HG03159 (cell line): ENCODE measurements around the gene ZC3HAV1L.
"Not testable (repeated sequence)": the region's sequence is repeated elsewhere in the genome, so short reads cannot be mapped to it uniquely, and the experiment has no call there.

ENCODE experiments used
- ATAC-seq: cut with Tn5 transposase; IDR thresholded peaks from one replicate; pipeline ENCODE4 v1.9.1; 2021; ENCODE audit warnings: mild to moderate bottlenecking, moderate library complexity; ENCODE audit not compliant: unreplicated experiment

The ZC3HAV1L gene

GRCh38 chr7:139054656-139055055 lies 18.8 kb upstream of the ZC3HAV1L start:
- not testable (repeated sequence) for ATAC-seq

- no peak for ATAC-seq
Observed at GRCh38 chr7:139054101-139054500, 18.3 kb upstream of the ZC3HAV1L start.

GRCh38 chr7:139051655-139052054 lies 15.8 kb upstream of the ZC3HAV1L start:
- ATAC-seq, result no peak

GRCh38 chr7:139049936-139050335 lies 14.1 kb upstream of the ZC3HAV1L start:
- no peak for ATAC-seq

- no peak for ATAC-seq
Observed at GRCh38 chr7:139049111-139049510, 13.3 kb upstream of the ZC3HAV1L start.

GRCh38 chr7:139047970-139048369 lies 12.1 kb upstream of the ZC3HAV1L start:
- no peak for ATAC-seq

- ATAC-seq, result no peak
Observed at GRCh38 chr7:139046143-139046542, 10.3 kb upstream of the ZC3HAV1L start.

- ATAC-seq, result no peak
Observed at GRCh38 chr7:139044813-139045794, 9.3 kb upstream of the ZC3HAV1L start.

- ATAC-seq, result no peak
Observed at GRCh38 chr7:139043823-139044812, 8.3 kb upstream of the ZC3HAV1L start.

- no peak for ATAC-seq
Observed at GRCh38 chr7:139041378-139042085, 5.7 kb upstream of the ZC3HAV1L start.

GRCh38 chr7:139038691-139039090 lies 2.8 kb upstream of the ZC3HAV1L start:
- no peak for ATAC-seq

- ATAC-seq, result no peak
Observed at GRCh38 chr7:139036901-139037300, 1.1 kb upstream of the ZC3HAV1L start.

- peak; percentile 49 for ATAC-seq
Observed at GRCh38 chr7:139034855-139035585, 822 bp downstream of the ZC3HAV1L start.

- ATAC-seq, result no peak
Observed at GRCh38 chr7:139034336-139034735, 1.5 kb downstream of the ZC3HAV1L start.

GRCh38 chr7:139033346-139034114 lies 2.3 kb downstream of the ZC3HAV1L start:
- no peak for ATAC-seq

- no peak for ATAC-seq
Observed at GRCh38 chr7:139032473-139032872, 3.4 kb downstream of the ZC3HAV1L start.

GRCh38 chr7:139029353-139029752 lies 6.5 kb downstream of the ZC3HAV1L start:
- ATAC-seq, result no peak

GRCh38 chr7:139026551-139026950 lies 9.3 kb downstream of the ZC3HAV1L start:
- ATAC-seq, result no peak

GRCh38 chr7:139025861-139026260 lies 10.0 kb downstream of the ZC3HAV1L start:
- not testable (repeated sequence) for ATAC-seq
